Endothelial cell of umbilical vein (primary cell): Measurements from ENCODE around the gene CLIC3. TPM values are rescaled to one million over a fixed set of nuclear protein-coding genes. Genes with fewer than 3 reads are reported as not detected.

ENCODE experiments used
- BruUV-seq: library from RNA; stranded (reverse); fragments of 400-500 nt; replicated peaks from 2 replicates; lab custom pipeline; 2021; lab: Mats Ljungman, UMichigan
- CTCF ChIA-PET: fragments of 300-600, 350-600 bp; sonication (Branson Sonifier 250); formaldehyde crosslinking; loops from one replicate; lab custom pipeline; 2021; ENCODE audit warnings: antibody characterized with exemption, inconsistent platforms; lab: Charles Lee
- POLR2A ChIA-PET: fragments of 300-600, 350-600 bp; sonication (Branson Sonifier 250); formaldehyde crosslinking; loops from one replicate; lab custom pipeline; 2021; ENCODE audit warnings: antibody characterized with exemption, inconsistent platforms; lab: Charles Lee
- DNase-seq: peaks from one replicate; pipeline ENCODE4 v3.0.0-alpha.2; 2011; ENCODE audit warnings: low read depth, low spot score
- FAIRE-seq: peaks from 2 replicates; lab custom pipeline; 2011; peaks lifted over from hg19 to GRCh38; lab: Jason Lieb, UNC
- H2AFZ ChIP-seq: 2 replicates; pipeline ENCODE4 v1.6.0; 2012; ENCODE audit warnings: low read depth, low read length, control low read depth, inconsistent platforms
- H3K27ac ChIP-seq: 2 replicates; pipeline ENCODE4 v1.5.1; 2011; ENCODE audit warnings: low read depth, mild to moderate bottlenecking, control low read depth, low read length, moderate library complexity; ENCODE audit not compliant: insufficient read depth
- H3K27me3 ChIP-seq, 2 experiments: 2 replicates each; pipeline versions ENCODE4 v1.6.0 to v1.6.1; 2011; ENCODE audit warnings: low read length in 2 of 2, mixed read lengths in 1 of 2; ENCODE audit not compliant: control insufficient read depth in 2 of 2, insufficient read depth in 2 of 2
- H3K36me3 ChIP-seq, 2 experiments: 2 replicates in 1 of 2; 3 replicates in 1 of 2; pipeline ENCODE4 v1.5.1; 2011; ENCODE audit warnings: low read length in 2 of 2, mild to moderate bottlenecking in 1 of 2, moderate library complexity in 1 of 2; ENCODE audit not compliant: control insufficient read depth in 2 of 2, insufficient read depth in 2 of 2; ENCODE audit errors: extremely low read depth in 1 of 2
- H3K4me1 ChIP-seq: 3 replicates; pipeline ENCODE4 v1.5.1; 2011; ENCODE audit warnings: mild to moderate bottlenecking, low read length; ENCODE audit not compliant: control insufficient read depth, insufficient read depth; ENCODE audit errors: extremely low read depth
- H3K4me2 ChIP-seq: 2 replicates; pipeline ENCODE4 v1.6.1; 2011; ENCODE audit warnings: low read length, control low read depth, mixed read lengths; ENCODE audit not compliant: insufficient read depth
- H3K4me3 ChIP-seq, 3 experiments: fragments of 200-600 bp in 1 of 3; sonication (generic), shearing (Covaris generic) in 1 of 3; replicated peaks in 1 of 3; 2 replicates each; pipeline ENCODE4 v1.5.1; 2011 to 2016; ENCODE audit warnings: control low read depth in 3 of 3, low read length in 3 of 3, mild to moderate bottlenecking in 2 of 3, inconsistent platforms in 1 of 3, low read depth in 1 of 3, moderate library complexity in 1 of 3; ENCODE audit not compliant: insufficient read depth in 1 of 3
- H3K79me2 ChIP-seq: 2 replicates; pipeline ENCODE4 v1.6.0; 2012; ENCODE audit warnings: low read length, inconsistent platforms; ENCODE audit not compliant: control insufficient read depth, insufficient read depth
- H3K9ac ChIP-seq: replicated peaks from 2 replicates; pipeline ENCODE3; 2011; ENCODE audit warnings: low read length, control low read depth; ENCODE audit not compliant: insufficient read depth; ENCODE audit errors: extremely low read depth
- H3K9me1 ChIP-seq: replicated peaks from 3 replicates; pipeline ENCODE4 v1.6.0; 2011; ENCODE audit warnings: mild to moderate bottlenecking, low read length; ENCODE audit not compliant: control insufficient read depth, insufficient read depth; ENCODE audit errors: extremely low read depth
- H3K9me3 ChIP-seq: replicated peaks from 2 replicates; pipeline ENCODE4 v1.5.1; 2012; ENCODE audit warnings: low read length, inconsistent platforms; ENCODE audit not compliant: control insufficient read depth, insufficient read depth
- H4K20me1 ChIP-seq: replicated peaks from 2 replicates; pipeline ENCODE3; 2011; ENCODE audit warnings: mild to moderate bottlenecking, low read length; ENCODE audit not compliant: control insufficient read depth, insufficient read depth; ENCODE audit errors: extremely low read depth
- EZH2 ChIP-seq: IDR thresholded peaks from 2 replicates; pipeline ENCODE4 v1.6.1; 2012; ENCODE audit warnings: borderline replicate concordance, low read depth, mild to moderate bottlenecking, moderate library complexity, low read length, inconsistent platforms; ENCODE audit not compliant: severe bottlenecking
- FOS ChIP-seq: IDR thresholded peaks from 2 replicates; pipeline ENCODE4 v1.6.1; 2011; ENCODE audit warnings: mild to moderate bottlenecking, low read length, moderate library complexity, borderline replicate concordance; ENCODE audit not compliant: insufficient read depth
- GATA2 ChIP-seq: IDR thresholded peaks from 2 replicates; pipeline ENCODE4 v1.7.0; 2011; ENCODE audit warnings: low read depth, mild to moderate bottlenecking, moderate library complexity, mixed read lengths, low read length; ENCODE audit not compliant: insufficient read length, insufficient read depth
- JUN ChIP-seq: IDR thresholded peaks from 2 replicates; pipeline ENCODE4 v1.6.1; 2011; ENCODE audit warnings: borderline replicate concordance, low read depth; ENCODE audit not compliant: insufficient read length, insufficient read depth
- MYC ChIP-seq: IDR thresholded peaks from one replicate; pipeline ENCODE4 v1.6.1; 2011; ENCODE audit warnings: mild to moderate bottlenecking, low read depth, low read length
- POLR2A ChIP-seq: IDR thresholded peaks from 2 replicates; pipeline ENCODE4 v1.6.1; 2012; ENCODE audit warnings: low read depth, mild to moderate bottlenecking, control low read depth, low read length
- POLR2AphosphoS5 ChIP-seq: IDR thresholded peaks from 2 replicates; pipeline ENCODE4 v1.6.1; 2012; ENCODE audit warnings: low read depth, mild to moderate bottlenecking, control low read depth, low read length, moderate library complexity; ENCODE audit not compliant: insufficient read depth
- dilution Hi-C: fragments of 300-500 bp; cut with MboI; formaldehyde crosslinking; loops from one replicate; pipeline ENCODE4 v1.15.0; 2019; ENCODE audit warnings: low sequenced_read_pairs; ENCODE audit not compliant: extremely low pct_ligation_motif_present
- intact Hi-C: fragments of 100-400 bp; cut with micrococcal nuclease; formaldehyde crosslinking; loops from one replicate; pipeline ENCODE4 v1.10.0; 2022
- polyA plus RNA-seq, 4 experiments: library from polyadenylated mRNA; depleted of rRNA in 3 of 4; stranded (reverse) in 3 of 4; unstranded in 1 of 4; fragments of >200 nt; gene quantifications; 2 replicates each; pipeline versions ENCODE4 v1.2.1 to v1.2.3, GENCODE V29; 2011 to 2012; ENCODE audit warnings: missing spikeins in 1 of 4
- total RNA-seq: library from RNA; stranded (reverse); gene quantifications from 2 replicates; pipeline ENCODE4 v1.2.3, GENCODE V29; 2021
- TF ChIP-seq, protein P1 (sequence below): IDR thresholded peaks from 2 replicates; pipeline ENCODE4 v1.6.1; 2011; ENCODE audit not compliant: insufficient read depth, insufficient read length
- TF ChIP-seq, protein P2 (sequence below), 2 donors: IDR thresholded peaks; 1 replicate in 1 of 2; 2 replicates in 1 of 2; pipeline ENCODE4 v1.5.1; 2011; ENCODE audit warnings: low read length in 2 of 2, mild to moderate bottlenecking in 2 of 2, moderate library complexity in 2 of 2, control low read depth in 1 of 2, inconsistent platforms in 1 of 2, low read depth in 1 of 2; ENCODE audit not compliant: insufficient read depth in 1 of 2; ENCODE audit errors: extremely low read depth in 1 of 2

Gene CLIC3
- total and polyA plus RNA-seq, 2 donors (not counting 3 experiments of a cell fraction or from before 2014, with no cell fraction given): 2.3 TPM; not detected in 1

DNA sequence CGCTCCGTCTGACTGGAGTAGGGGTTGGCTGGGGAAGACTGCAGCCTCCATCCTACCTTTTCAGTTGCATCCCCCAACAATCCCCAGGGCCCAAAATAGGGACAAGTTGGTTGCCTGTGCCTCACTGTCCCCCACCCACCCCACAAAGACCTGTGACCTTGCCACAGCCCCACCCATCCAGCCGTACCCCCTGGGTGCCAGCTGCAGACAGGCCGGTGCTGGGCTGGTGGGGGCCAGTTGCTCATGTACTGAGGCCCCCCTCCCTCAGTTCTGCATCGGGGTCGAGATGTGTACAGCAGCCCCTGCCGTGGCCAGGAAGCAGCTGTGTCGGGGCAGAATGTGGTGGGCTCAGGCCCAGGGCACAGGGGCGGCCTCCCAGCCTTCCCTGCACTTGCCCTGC is 13.2 kb downstream of the CLIC3 start:
- no peak overlapping the region for H3K27ac ChIP-seq
- no TSS peak for BruUV-seq
- intact Hi-C loops: no loop called here
- no peaks in the 10 kb centered on the region for H4K20me1 ChIP-seq
- dilution Hi-C loops: no loop called here
- ChIA-PET CTCF (interaction anchor here (1.4 kb wide), 1 partner anchor 9 kb away, joined by 3 read pairs; the partner anchor contains the start of gene PAXX), POLR2A (no interaction called here)
- no peak overlapping the region for H2AFZ ChIP-seq
- H3K9me1 ChIP-seq: no peaks in the 10 kb centered on the region
- H3K4me2 ChIP-seq: no peak overlapping the region
- no peaks in the 10 kb centered on the region for H3K36me3 ChIP-seq
- peaks cover 4% of the 10 kb centered on the region for H3K4me1 ChIP-seq
- H3K79me2 ChIP-seq: no peaks in the 10 kb centered on the region
- no peak overlapping the region for H3K9ac ChIP-seq
- H3K27me3 ChIP-seq: peaks cover 3 to 10% of the 10 kb centered on the region in 2 experiments
- no peak for DNase-seq
- H3K4me3 ChIP-seq: no peak overlapping the region
- no peaks in the 10 kb centered on the region for H3K9me3 ChIP-seq
- FAIRE-seq: no peak
- TF ChIP-seq POLR2AphosphoS5 (no peak), GATA2 (no peak), EZH2 (no peak), MYC (no peak), POLR2A (no peak), FOS (no peak), JUN (no peak)
- TF ChIP-seq, protein P1, sequence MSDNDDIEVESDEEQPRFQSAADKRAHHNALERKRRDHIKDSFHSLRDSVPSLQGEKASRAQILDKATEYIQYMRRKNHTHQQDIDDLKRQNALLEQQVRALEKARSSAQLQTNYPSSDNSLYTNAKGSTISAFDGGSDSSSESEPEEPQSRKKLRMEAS: no peak
- TF ChIP-seq, protein P2, sequence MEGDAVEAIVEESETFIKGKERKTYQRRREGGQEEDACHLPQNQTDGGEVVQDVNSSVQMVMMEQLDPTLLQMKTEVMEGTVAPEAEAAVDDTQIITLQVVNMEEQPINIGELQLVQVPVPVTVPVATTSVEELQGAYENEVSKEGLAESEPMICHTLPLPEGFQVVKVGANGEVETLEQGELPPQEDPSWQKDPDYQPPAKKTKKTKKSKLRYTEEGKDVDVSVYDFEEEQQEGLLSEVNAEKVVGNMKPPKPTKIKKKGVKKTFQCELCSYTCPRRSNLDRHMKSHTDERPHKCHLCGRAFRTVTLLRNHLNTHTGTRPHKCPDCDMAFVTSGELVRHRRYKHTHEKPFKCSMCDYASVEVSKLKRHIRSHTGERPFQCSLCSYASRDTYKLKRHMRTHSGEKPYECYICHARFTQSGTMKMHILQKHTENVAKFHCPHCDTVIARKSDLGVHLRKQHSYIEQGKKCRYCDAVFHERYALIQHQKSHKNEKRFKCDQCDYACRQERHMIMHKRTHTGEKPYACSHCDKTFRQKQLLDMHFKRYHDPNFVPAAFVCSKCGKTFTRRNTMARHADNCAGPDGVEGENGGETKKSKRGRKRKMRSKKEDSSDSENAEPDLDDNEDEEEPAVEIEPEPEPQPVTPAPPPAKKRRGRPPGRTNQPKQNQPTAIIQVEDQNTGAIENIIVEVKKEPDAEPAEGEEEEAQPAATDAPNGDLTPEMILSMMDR (IDR thresholded peaks at IDR 0.05; ENCODE audit: extremely low read depth in 1 of 2, insufficient read depth in 1 of 2, low read depth in 1 of 2, low read length in 2 of 2): no peak
